D721Med (cell line): ENCODE measurements around the gene ZBTB1.

Experiments used
- DNase-seq: peaks from one replicate; pipeline ENCODE4 v3.0.0; 2011; ENCODE audit warnings: low spot score; ENCODE audit not compliant: insufficient read length
- FAIRE-seq: peaks from 2 replicates; lab custom pipeline; 2011; peaks lifted over from hg19 to GRCh38; lab: Jason Lieb, UNC
- TF ChIP-seq, protein P1 (sequence below): IDR thresholded peaks from 2 replicates; pipeline ENCODE4 v1.5.1; 2012; ENCODE audit warnings: mild to moderate bottlenecking, control low read depth; ENCODE audit not compliant: insufficient read depth; ENCODE audit errors: missing control alignments

Gene ZBTB1

GRCh38 chr14:64573109-64573508 lies 68.5 kb downstream of the ZBTB1 start:
- FAIRE-seq (no peak), DNase-seq (no peak)
- TF ChIP-seq, protein P1, sequence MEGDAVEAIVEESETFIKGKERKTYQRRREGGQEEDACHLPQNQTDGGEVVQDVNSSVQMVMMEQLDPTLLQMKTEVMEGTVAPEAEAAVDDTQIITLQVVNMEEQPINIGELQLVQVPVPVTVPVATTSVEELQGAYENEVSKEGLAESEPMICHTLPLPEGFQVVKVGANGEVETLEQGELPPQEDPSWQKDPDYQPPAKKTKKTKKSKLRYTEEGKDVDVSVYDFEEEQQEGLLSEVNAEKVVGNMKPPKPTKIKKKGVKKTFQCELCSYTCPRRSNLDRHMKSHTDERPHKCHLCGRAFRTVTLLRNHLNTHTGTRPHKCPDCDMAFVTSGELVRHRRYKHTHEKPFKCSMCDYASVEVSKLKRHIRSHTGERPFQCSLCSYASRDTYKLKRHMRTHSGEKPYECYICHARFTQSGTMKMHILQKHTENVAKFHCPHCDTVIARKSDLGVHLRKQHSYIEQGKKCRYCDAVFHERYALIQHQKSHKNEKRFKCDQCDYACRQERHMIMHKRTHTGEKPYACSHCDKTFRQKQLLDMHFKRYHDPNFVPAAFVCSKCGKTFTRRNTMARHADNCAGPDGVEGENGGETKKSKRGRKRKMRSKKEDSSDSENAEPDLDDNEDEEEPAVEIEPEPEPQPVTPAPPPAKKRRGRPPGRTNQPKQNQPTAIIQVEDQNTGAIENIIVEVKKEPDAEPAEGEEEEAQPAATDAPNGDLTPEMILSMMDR = no peak
